Panc1 (cell line): ENCODE measurements around the gene MAP3K12. TPM values are rescaled to one million over a fixed set of nuclear protein-coding genes. Genes with fewer than 3 reads are reported as not detected.
A peak's percentile ranks its signal among the peaks of the same experiment; 100 is the strongest.

ENCODE experiments used
- ATAC-seq: fragments of 200-7000 bp; cut with Tn5 transposase; 2 replicates; pipeline ENCODE4 v1.9.1; 2020; ENCODE audit warnings: mild to moderate bottlenecking, moderate library complexity
- BruUV-seq: library from RNA; stranded (reverse); fragments of 400-500 nt; replicated peaks from 2 replicates; lab custom pipeline; 2021; lab: Mats Ljungman, UMichigan
- CTCF ChIA-PET: fragments of 300-600 bp; sonication (Branson Sonifier 250); formaldehyde crosslinking; loops from one replicate; lab custom pipeline; 2022; ENCODE audit warnings: antibody characterized with exemption; lab: Charles Lee
- POLR2A ChIA-PET: fragments of 300-600 bp; sonication (Branson Sonifier 250); formaldehyde crosslinking; loops from one replicate; lab custom pipeline; 2022; ENCODE audit warnings: antibody characterized with exemption; lab: Charles Lee
- DNase-seq: peaks from one replicate; pipeline ENCODE4 v3.0.0-alpha.2; 2010; ENCODE audit warnings: low read depth, low spot score
- H3K27ac ChIP-seq: 2 replicates; pipeline ENCODE4 v1.5.1; 2011; ENCODE audit warnings: mild to moderate bottlenecking, low read length, inconsistent platforms
- H3K27me3 ChIP-seq: fragments of 200-500 bp; sonication (Bioruptor generic); 2 replicates; pipeline ENCODE4 v1.6.0; 2014; ENCODE audit warnings: low read length, inconsistent platforms; ENCODE audit not compliant: control insufficient read depth, insufficient read depth
- H3K36me3 ChIP-seq: fragments of 200-500 bp; sonication (Bioruptor generic); 2 replicates; pipeline ENCODE4 v1.5.1; 2014; ENCODE audit warnings: inconsistent platforms, mild to moderate bottlenecking, low read length, moderate library complexity; ENCODE audit not compliant: control insufficient read depth, insufficient read depth
- H3K4me1 ChIP-seq: 2 replicates; pipeline ENCODE4 v1.5.1; 2011; ENCODE audit warnings: inconsistent platforms, mild to moderate bottlenecking, low read length, moderate library complexity; ENCODE audit not compliant: control insufficient read depth, insufficient read depth
- H3K4me3 ChIP-seq, 2 experiments: 2 replicates each; pipeline ENCODE4 v1.5.1; 2011 to 2012; ENCODE audit warnings: low read depth in 2 of 2, low read length in 2 of 2, mild to moderate bottlenecking in 2 of 2, inconsistent platforms in 1 of 2, moderate library complexity in 1 of 2
- H3K9me3 ChIP-seq: fragments of 200-500 bp; sonication (Bioruptor generic); 2 replicates; pipeline ENCODE4 v1.5.1; 2014; ENCODE audit warnings: low read depth, mild to moderate bottlenecking, inconsistent platforms, low read length, moderate library complexity; ENCODE audit not compliant: control insufficient read depth, insufficient read depth
- CTCF ChIP-seq: fragments of 450-650 bp; IDR thresholded peaks from 2 replicates; pipeline ENCODE4 v1.5.1; 2017; ENCODE audit warnings: mild to moderate bottlenecking
- POLR2AphosphoS5 ChIP-seq: IDR thresholded peaks from 2 replicates; pipeline ENCODE4 v1.6.1; 2012; ENCODE audit warnings: mild to moderate bottlenecking, low read depth, low read length, moderate library complexity
- REST ChIP-seq, 2 experiments: IDR thresholded peaks; 2 replicates each; pipeline ENCODE4 v1.6.1; 2011 to 2012; ENCODE audit warnings: low read depth in 2 of 2, control low read depth in 1 of 2, low read length in 1 of 2, mild to moderate bottlenecking in 1 of 2, moderate library complexity in 1 of 2; ENCODE audit not compliant: insufficient read depth in 1 of 2
- SIN3A ChIP-seq: IDR thresholded peaks from 2 replicates; pipeline ENCODE4 v1.6.1; 2012; ENCODE audit warnings: low read depth, mild to moderate bottlenecking, low read length, moderate library complexity, borderline replicate concordance; ENCODE audit not compliant: insufficient read depth
- TCF7L2 ChIP-seq: IDR thresholded peaks from 2 replicates; pipeline ENCODE4 v1.6.1; 2011; ENCODE audit warnings: mild to moderate bottlenecking, low read depth, low read length, inconsistent platforms
- in situ Hi-C: cut with HindIII; loops from 2 replicates; pipeline ENCODE4 v1.10.0; 2016; ENCODE audit warnings: low sequenced_read_pairs, low pct_unique_long_range_greater_than_20kb
- intact Hi-C: fragments of 100-400 bp; cut with micrococcal nuclease; formaldehyde crosslinking; loops from one replicate; pipeline ENCODE4 v1.10.0; 2022; ENCODE audit not compliant: unreplicated experiment
- total RNA-seq: library from RNA; stranded (reverse); gene quantifications from one replicate; pipeline ENCODE4 v1.2.1, GENCODE V29; 2021; ENCODE audit not compliant: unreplicated experiment

The MAP3K12 gene
- total RNA-seq, 1 experiment from 2014 or later = 32.2 TPM

- TF ChIP-seq TCF7L2 (no peak), CTCF (no peak), REST (IDR thresholded peaks at IDR 0.05; ENCODE audit: insufficient read depth in 1 of 2, low read depth in 2 of 2, low read length in 1 of 2) (no peak), POLR2AphosphoS5 (no peak), SIN3A (no peak)
- H3K27me3 ChIP-seq = no peaks in the 10 kb centered on the region
- intact Hi-C loops (no loop called here), in situ Hi-C loops (no loop called here)
- BruUV-seq = no TSS peak
- no peaks in the 10 kb centered on the region for H3K36me3 ChIP-seq
- no peak for DNase-seq
- ATAC-seq = 0 out of 2 replicates have a peak, but pooled peaks have one; percentile 23
- H3K27ac ChIP-seq = no peak overlapping the region
- CTCF ChIA-PET = no interaction called here
- H3K9me3 ChIP-seq = no peaks in the 10 kb centered on the region
- POLR2A ChIA-PET = no interaction called here
- H3K4me3 ChIP-seq = no peak overlapping the region
- H3K4me1 ChIP-seq = 0 out of 2 replicates have a peak, but pooled peaks cover 6% of the 10 kb centered on the region
Measured at GRCh38 chr12:53431187-53431586, 68.1 kb downstream of the MAP3K12 start.

- CTCF ChIA-PET = no interaction called here
- ATAC-seq = no peak
- Histone ChIP-seq H3K36me3 (no peaks in the 10 kb centered on the region), H3K4me3 (no peak overlapping the region), H3K9me3 (no peaks in the 10 kb centered on the region), H3K27ac (no peak overlapping the region), H3K4me1 (peaks cover 6% of the 10 kb centered on the region; the same call in 1 of the 2 replicates), H3K27me3 (no peaks in the 10 kb centered on the region)
- intact Hi-C loops (no loop called here), in situ Hi-C loops (no loop called here)
- no TSS peak for BruUV-seq
- no peak for TF ChIP-seq CTCF
- TF ChIP-seq REST (IDR thresholded peaks at IDR 0.05; ENCODE audit: insufficient read depth in 1 of 2, low read depth in 2 of 2, low read length in 1 of 2) = no peak
- TF ChIP-seq POLR2AphosphoS5 = no peak
- no peak for TF ChIP-seq SIN3A
- POLR2A ChIA-PET = interaction anchor here (0.6 kb wide), 1 partner anchor 37 kb away, joined by 6 read pairs; no protein-coding TSS in a partner anchor
- no peak for DNase-seq
Measured at GRCh38 chr12:53430116-53430515, 69.1 kb downstream of the MAP3K12 start.
